C4-2B (cell line): ENCODE data around the gene ALOXE3.

Experiments used
- H3K27ac ChIP-seq: fragments of 450-650 bp; 2 replicates; pipeline ENCODE4 v1.5.1; 2017
- ZFX ChIP-seq: fragments of 450-650 bp; IDR thresholded peaks from 2 replicates; pipeline ENCODE4 v1.6.1; 2017
- TF ChIP-seq, protein P1 (sequence below): fragments of 450-650 bp; conservative IDR thresholded peaks from 2 replicates; pipeline ENCODE4 v1.5.1; 2017; ENCODE audit warnings: mild to moderate bottlenecking

The ALOXE3 gene

GRCh38 chr17:8119581-8120519, 1.5 kb upstream of the ALOXE3 start:
- H3K27ac ChIP-seq: peak overlapping the region; percentile 60
- TF ChIP-seq ZFX: no peak
- TF ChIP-seq, protein P1, sequence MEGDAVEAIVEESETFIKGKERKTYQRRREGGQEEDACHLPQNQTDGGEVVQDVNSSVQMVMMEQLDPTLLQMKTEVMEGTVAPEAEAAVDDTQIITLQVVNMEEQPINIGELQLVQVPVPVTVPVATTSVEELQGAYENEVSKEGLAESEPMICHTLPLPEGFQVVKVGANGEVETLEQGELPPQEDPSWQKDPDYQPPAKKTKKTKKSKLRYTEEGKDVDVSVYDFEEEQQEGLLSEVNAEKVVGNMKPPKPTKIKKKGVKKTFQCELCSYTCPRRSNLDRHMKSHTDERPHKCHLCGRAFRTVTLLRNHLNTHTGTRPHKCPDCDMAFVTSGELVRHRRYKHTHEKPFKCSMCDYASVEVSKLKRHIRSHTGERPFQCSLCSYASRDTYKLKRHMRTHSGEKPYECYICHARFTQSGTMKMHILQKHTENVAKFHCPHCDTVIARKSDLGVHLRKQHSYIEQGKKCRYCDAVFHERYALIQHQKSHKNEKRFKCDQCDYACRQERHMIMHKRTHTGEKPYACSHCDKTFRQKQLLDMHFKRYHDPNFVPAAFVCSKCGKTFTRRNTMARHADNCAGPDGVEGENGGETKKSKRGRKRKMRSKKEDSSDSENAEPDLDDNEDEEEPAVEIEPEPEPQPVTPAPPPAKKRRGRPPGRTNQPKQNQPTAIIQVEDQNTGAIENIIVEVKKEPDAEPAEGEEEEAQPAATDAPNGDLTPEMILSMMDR: no peak

GRCh38 chr17:8118769-8119580, 661 bp upstream of the ALOXE3 start:
- no peak for TF ChIP-seq ZFX
- TF ChIP-seq, protein P1: peak; percentile 98
- peak overlapping the region; percentile 73 for H3K27ac ChIP-seq

DNA sequence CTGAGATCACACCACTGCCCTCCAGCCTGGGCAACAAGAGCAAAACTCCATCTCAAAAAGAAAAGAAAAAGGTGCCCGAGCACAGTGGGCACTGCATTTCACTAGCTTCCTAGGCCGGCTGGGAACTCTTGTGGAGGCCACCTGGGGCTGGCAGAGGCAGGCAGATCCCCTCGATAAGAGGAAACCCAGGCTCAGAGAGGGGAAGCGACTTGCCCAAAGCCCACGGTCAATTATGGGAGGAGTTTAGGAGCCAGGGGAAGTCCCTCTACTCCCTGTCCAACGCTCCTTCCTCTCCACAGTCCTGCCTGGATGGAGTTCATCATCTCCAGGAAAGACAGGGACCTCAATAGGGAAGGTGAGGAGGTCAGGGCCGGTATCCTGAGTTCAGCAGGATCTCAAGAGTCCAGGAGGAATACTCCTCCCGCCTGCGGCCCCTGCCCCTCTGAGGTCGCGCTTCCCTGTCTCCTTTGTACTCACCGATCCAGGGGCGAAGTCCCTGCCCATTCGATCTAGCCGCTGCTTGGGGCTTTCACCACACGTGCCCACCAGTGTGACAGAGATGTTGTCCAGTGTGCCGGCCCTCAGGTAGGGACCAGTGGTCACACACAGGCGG, 841 bp downstream of the ALOXE3 start:
- H3K27ac ChIP-seq: peak overlapping the region; percentile 73
- TF ChIP-seq, protein P1: no peak
- no peak for TF ChIP-seq ZFX

GRCh38 chr17:8116776-8117175, 1.5 kb downstream of the ALOXE3 start:
- TF ChIP-seq, protein P1: no peak
- no peak for TF ChIP-seq ZFX
- H3K27ac ChIP-seq: no peak overlapping the region

DNA sequence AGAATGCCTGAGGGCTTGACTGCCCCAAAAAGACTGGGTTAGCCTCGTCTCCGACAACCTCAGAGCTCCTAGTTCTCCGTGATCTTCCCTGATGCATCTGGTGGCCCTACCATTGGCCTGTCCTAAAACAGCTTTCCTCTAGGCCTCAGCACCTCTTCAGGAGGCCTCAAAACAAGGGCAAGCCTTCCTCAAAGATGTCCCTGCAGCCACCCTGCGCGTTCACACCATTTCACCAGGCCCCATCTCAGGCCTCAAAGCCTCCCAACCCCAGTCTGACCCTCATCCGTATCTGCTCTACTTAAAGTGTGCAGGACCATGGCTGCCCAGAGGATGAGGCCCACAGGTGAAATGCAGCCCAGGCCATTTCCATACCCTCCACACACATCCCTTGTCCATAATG, 7.4 kb downstream of the ALOXE3 start:
- no peak overlapping the region for H3K27ac ChIP-seq
- TF ChIP-seq, protein P1: no peak
- no peak for TF ChIP-seq ZFX

DNA sequence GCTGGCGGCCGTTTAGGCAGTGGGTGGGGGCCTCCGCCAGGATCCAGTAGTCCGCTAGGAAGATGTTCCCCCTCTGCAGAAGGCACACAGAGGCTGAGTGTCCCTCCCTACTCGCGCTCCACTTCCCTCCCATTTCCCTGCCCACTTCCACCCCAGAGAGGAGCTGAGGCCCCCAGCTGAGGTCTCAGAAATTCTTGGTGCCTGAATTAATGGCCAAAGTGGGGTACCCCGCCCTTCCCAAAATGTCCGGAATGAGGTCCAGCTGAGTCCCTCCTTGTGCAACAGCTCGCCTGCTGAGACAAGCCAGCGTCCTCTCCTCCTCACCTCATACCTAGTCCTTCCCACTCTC, 7.9 kb downstream of the ALOXE3 start:
- TF ChIP-seq, protein P1: peak; percentile 58
- no peak for TF ChIP-seq ZFX
- no peak overlapping the region for H3K27ac ChIP-seq
